ENCODE measurements around the gene BRINP3. TPM values are rescaled to one million over a fixed set of nuclear protein-coding genes. Genes with fewer than 3 reads are reported as not detected.
"Not testable (repeated sequence)": the region's sequence is repeated elsewhere in the genome, so short reads cannot be mapped to it uniquely, and the experiment has no call there.

BRINP3 gene
- not detected for total RNA-seq

DNA sequence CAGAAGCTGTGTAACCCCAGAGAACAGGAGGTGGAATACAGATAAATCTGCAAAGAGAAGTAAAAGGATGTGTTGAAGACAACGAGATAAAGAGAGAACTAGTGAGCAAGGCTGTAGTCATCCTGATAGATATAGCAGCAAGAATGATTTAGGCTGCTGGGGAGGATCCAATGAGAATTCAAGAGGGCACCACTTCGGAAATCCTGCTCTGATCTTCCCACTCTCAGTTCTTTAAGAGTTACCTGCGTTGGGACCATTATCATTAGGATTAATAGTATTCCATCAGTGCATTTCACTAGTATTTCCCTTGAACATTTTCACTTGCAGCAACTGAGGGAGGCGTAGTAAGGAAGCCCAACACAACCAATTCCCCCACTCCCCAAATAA, at the start of gene BRINP3:
BRINP3 (minus strand) TSS at position 103 of the 387 bp plus-strand sequence.
- ATAC-seq = no peak
- DNase-seq (ENCODE audit: low spot score in 2 of 2) = no peak
- peaks cover 0 to 21% of the 10 kb centered on the region in 2 donors for H3K36me3 Mint-ChIP-seq
- H3K9me3 Mint-ChIP-seq = peaks cover 0 to 3% of the 10 kb centered on the region in 2 donors
- H3K27ac Mint-ChIP-seq = no peak within 1 kb of the TSS

DNA sequence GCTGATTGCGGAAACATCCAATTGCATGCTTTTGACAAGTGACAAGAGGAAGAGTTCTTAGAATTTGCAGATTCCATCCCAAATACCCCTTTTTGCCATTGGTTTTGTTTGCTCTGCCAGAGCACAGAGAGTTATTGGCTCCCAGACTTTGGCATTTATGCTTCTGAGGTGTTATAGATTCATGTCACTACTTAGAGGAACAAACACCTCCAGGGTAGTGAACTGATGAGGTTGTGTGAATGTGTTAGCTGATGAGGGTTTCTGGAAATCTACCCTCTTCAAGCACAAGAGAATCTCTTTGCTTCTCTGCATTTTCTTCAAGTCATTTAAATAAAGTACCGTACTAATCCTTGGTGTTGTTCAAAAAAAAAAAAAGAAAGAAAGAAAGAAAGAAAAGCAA, 33.9 kb upstream of the BRINP3 start:
- Mint-ChIP-seq H3K27ac (no peak overlapping the region), H3K36me3 (no peaks in the 10 kb centered on the region), H3K9me3 (peaks cover 20 to 21% of the 10 kb centered on the region in 2 donors)
- no peak for ATAC-seq
- no peak for DNase-seq (ENCODE audit: low spot score in 2 of 2)

DNA sequence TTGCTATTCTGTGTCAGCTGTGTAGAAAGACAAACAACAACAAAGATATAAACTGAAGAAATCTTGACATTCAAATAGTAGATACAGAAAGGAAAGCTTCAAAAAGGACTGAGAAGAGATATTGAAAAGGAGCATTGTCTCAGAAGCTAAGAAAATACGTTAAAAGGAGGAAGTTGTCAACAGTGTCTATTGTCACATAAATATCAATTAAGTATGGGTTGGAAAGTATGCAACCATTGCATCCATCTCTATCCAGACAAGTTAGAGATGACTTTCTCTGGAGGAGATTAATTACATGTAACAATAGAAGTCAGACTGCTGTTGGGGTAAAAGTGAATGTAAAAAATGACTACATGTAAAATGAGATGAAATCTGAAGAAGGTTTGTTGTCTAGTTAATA, 29.7 kb upstream of the BRINP3 start:
- no peak for ATAC-seq
- Mint-ChIP-seq H3K27ac (no peak overlapping the region), H3K36me3 (peaks cover 0 to 11% of the 10 kb centered on the region in 2 donors), H3K9me3 (peaks cover 15 to 19% of the 10 kb centered on the region in 2 donors)
- DNase-seq (ENCODE audit: low spot score in 2 of 2) = no peak

DNA sequence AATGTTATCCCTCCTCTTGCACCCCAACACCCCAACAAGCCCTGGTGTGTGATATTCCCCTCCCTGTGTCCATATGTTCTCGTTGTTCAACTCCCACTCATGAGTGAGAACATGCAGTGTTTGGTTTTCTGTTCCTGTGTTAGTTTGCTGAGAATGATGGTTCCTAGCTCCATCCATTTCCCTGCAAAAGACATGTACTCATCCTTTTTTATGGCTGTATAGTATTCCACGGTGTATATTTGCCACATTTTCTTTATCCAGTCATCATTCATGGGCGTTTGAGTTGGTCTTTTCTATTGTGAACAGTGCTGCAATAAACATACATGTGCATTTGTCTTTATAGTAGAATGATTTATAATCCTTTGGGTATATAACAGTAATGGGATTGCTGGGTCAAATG, 26.9 kb upstream of the BRINP3 start:
- ATAC-seq; H3K27ac Mint-ChIP-seq; DNase-seq (ENCODE audit: low spot score in 2 of 2): not testable (repeated sequence)
- Mint-ChIP-seq H3K36me3 (peaks cover 0 to 11% of the 10 kb centered on the region in 2 donors), H3K9me3 (peaks cover 15 to 16% of the 10 kb centered on the region in 2 donors)

DNA sequence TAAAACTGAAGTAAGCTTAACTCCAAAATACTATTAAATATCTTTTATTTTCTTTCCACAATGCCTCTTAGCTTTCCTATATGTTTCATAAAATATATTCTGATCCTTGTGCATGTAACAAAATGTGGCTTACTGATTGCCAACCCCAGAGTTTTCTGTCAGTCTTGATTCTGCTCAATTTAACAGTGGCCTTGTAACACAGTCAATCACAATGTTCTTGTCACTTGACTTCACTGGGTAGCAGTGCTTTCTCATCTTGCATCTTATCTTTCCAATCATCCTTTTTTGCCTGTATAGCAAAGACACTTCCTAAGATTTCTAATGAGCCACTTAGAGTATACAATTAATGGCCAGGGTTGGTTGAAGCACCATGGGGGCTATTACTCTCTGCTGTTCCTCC, 19.9 kb upstream of the BRINP3 start:
- no peaks in the 10 kb centered on the region for H3K36me3 Mint-ChIP-seq

DNA sequence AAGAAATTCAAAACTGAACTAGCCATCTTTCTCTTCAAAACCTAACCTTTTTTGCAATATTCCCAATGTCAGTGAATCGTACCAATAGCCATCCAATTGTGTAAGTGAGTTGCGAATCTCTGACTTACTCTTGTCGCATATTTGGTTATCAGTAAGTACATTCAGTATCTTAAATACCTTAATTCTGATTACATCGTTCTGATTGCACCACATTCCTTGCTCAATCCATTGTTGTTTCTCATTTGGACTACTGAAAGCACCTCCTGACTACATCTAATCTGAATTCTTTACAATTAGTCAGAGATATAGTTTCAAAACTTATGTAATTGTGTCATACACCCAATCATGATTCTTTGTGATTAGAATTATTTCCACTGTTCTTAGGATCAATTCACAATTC, 16.8 kb upstream of the BRINP3 start:
- Mint-ChIP-seq H3K27ac (no peak overlapping the region), H3K36me3 (peaks cover 0 to 5% of the 10 kb centered on the region in 2 donors), H3K9me3 (peaks cover 26 to 27% of the 10 kb centered on the region in 2 donors)
- DNase-seq (ENCODE audit: low spot score in 2 of 2) = no peak
- ATAC-seq = no peak

More for the DNA sequence above, 19.9 kb upstream of the BRINP3 start:
- peaks cover 19 to 22% of the 10 kb centered on the region in 2 donors for H3K9me3 Mint-ChIP-seq
- ATAC-seq (no peak), DNase-seq (ENCODE audit: low spot score in 2 of 2) (no peak)
- no peak overlapping the region for H3K27ac Mint-ChIP-seq

DNA sequence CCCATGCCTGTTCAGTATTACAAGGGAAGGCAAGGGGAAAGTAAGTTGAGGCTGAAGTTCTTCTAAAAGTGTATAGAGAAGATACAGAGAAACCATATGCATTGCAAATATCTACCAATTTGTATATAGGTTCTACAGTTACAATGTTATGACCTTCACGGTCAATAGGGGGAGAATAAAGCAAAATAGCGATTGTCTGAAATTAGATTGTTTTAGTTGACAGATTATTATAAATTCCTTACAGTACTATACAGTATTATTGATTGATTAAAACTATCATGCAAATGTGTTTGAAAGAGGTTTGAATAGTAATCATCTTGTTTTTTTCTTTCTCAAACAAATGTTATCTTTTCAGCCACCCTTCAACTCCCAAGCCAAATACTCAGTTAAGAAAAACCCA, 13.7 kb upstream of the BRINP3 start:
- peaks cover 17 to 25% of the 10 kb centered on the region in 2 donors for H3K9me3 Mint-ChIP-seq
- no peak overlapping the region for H3K27ac Mint-ChIP-seq
- H3K36me3 Mint-ChIP-seq = peaks cover 0 to 5% of the 10 kb centered on the region in 2 donors
- no peak for DNase-seq (ENCODE audit: low spot score in 2 of 2)
- no peak for ATAC-seq

DNA sequence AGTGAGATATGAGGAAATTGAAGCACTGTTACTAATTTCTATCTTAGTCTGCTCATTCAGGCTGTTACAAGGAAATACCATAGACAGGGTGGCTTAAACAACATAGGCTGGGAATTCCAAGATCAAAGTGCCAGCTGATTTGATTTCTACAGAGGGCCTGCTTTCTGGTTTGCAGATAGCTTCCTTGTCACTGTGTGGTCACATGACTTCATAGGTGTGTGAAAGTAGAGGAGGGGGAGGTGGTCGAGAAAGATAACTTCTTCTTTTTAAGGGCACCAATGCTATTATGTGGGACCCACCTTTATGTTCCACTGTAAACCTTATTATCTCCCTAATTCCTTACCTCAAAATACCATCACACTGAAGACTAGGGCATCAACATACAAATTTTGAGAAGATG, 6.4 kb upstream of the BRINP3 start:
- no peaks in the 10 kb centered on the region for H3K36me3 Mint-ChIP-seq
- no peak overlapping the region for H3K27ac Mint-ChIP-seq
- no peak for ATAC-seq
- H3K9me3 Mint-ChIP-seq = peaks cover 5% of the 10 kb centered on the region in 2 donors
- DNase-seq (ENCODE audit: low spot score in 2 of 2) = no peak

DNA sequence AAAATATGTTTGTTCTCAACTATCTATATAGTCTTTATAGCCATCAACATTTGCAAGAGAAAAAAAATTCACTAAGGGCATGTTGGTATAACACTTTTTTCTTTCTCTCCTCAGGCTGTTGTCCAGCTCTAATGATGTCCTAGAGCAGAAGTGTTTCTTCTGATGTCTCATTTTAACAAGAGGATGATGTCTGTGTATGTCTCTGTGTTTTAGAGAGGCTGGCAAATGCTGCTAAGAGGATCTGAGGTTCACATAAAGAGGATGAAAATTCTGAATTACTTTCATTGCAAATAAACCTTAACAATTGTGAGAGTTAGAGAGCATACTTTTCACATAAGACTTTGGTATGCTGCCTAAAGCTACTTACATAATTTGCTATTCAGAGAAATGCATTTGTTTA, 2.6 kb upstream of the BRINP3 start:
- peaks cover 0 to 11% of the 10 kb centered on the region in 2 donors for H3K36me3 Mint-ChIP-seq
- DNase-seq (ENCODE audit: low spot score in 2 of 2) (no peak), ATAC-seq (no peak)
- H3K27ac Mint-ChIP-seq = no peak overlapping the region
- H3K9me3 Mint-ChIP-seq = peaks cover 4 to 5% of the 10 kb centered on the region in 2 donors

DNA sequence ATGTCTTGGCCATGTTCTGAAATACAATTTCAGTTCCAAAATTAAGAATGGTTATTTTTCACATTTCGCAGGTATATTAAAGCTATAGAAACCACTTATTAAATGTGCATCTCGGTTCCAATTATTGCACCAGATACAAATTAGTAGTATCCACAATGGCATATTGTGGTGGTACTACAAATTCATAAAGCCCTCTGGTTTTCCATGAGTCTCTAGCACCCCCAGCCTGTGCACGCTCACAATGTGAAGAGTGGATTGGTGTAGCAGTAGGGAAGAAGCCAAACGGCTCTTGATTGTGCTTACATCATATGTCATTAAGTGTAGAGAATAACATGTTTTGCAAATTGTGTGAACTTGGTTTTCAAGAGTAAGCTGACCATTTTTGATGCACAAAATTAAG, 1.9 kb upstream of the BRINP3 start:
- Mint-ChIP-seq H3K9me3 (no peaks in the 10 kb centered on the region), H3K27ac (no peak overlapping the region), H3K36me3 (peaks cover 0 to 15% of the 10 kb centered on the region in 2 donors)
- ATAC-seq = no peak
- no peak for DNase-seq (ENCODE audit: low spot score in 2 of 2)

DNA sequence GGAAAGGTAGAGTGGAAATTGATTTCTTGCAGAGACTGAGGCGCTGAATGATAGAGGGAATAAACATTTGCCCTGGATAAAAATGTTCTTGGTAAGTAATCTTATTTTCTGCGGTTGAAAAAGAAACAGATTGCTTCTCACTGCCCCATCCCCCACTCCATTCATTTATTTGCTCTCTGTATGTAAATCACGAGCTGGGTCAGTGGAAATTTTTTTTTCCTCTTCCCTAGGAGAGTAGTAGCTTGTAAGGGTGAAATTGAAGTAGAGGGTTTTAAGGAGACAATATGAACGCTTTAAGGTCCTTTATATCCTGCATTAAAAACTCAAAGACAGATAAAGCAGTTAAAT, 1.4 kb upstream of the BRINP3 start:
- H3K27ac Mint-ChIP-seq = no peak overlapping the region
- DNase-seq (ENCODE audit: low spot score in 2 of 2) = no peak
- H3K36me3 Mint-ChIP-seq = peaks cover 0 to 20% of the 10 kb centered on the region in 2 donors
- no peak for ATAC-seq
- H3K9me3 Mint-ChIP-seq = peaks cover 0 to 2% of the 10 kb centered on the region in 2 donors

DNA sequence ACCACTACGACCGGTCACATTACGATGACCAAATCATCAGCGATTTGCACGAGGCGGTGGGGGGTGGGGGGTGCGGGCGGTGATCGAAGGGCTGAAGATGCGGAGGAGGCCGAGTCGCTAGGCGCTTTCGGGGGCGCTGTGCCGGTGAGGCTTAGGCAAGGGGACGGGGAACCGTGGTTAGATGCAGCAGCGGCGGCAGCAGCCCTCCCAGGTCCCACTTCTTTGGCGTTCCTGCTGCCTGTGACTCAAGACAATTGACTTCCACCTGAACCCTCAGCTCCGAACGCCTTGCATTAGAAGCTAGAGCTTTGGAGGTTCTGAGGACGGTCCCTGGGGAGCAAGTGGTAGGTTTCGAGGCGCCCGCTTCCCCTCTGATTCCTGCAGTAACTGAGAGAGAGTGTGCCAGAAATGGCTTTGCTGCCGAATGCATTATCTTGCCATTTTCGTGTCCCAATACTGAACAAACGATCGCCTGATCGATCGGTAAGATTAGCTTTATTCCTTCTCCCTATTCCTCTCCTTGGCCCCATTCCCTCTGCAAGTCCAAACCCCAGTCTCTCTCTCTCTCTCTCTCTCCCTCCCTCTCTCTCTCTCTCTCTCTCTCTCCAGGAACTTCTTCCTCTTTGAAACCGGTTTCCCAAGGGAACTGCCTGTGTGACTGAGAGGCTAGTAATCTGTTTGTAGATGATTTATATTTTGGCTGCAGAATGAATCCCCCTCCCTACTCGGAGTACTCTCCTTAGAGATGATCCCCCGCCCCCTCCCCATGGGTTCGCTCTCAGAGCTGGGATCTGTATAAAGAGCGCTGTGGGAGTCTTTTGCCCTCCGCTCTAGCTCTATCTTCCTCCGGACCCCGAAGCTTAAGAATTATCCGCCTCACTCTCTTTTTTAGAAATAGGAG, 735 bp upstream of the BRINP3 start:
- ATAC-seq (no peak), DNase-seq (ENCODE audit: low spot score in 2 of 2) (no peak)
- Mint-ChIP-seq H3K9me3 (peaks cover 0 to 3% of the 10 kb centered on the region in 2 donors), H3K27ac (no peak overlapping the region), H3K36me3 (peaks cover 0 to 21% of the 10 kb centered on the region in 2 donors)

DNA sequence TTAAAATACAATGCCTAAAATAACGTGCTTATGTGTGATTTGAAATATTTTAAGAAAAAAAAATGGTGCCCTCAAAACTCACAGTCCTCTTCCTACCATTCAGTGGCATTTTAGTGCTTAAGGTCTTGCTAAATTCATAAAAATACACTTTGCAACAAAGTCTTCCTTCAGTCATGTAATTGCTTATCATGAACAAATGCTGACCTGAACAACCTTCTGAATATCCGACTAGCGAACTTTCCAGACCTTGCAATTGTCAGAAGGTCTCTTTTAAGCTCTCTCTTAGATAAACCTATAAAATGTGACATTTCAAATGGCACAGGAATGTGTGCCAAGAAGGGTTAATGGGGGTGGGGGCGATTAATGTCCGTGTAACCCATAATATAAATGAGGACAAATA, 858 bp downstream of the BRINP3 start:
- Mint-ChIP-seq H3K9me3 (peaks cover 0 to 3% of the 10 kb centered on the region in 2 donors), H3K36me3 (peaks cover 0 to 21% of the 10 kb centered on the region in 2 donors), H3K27ac (no peak overlapping the region)
- ATAC-seq (no peak), DNase-seq (ENCODE audit: low spot score in 2 of 2) (no peak)

DNA sequence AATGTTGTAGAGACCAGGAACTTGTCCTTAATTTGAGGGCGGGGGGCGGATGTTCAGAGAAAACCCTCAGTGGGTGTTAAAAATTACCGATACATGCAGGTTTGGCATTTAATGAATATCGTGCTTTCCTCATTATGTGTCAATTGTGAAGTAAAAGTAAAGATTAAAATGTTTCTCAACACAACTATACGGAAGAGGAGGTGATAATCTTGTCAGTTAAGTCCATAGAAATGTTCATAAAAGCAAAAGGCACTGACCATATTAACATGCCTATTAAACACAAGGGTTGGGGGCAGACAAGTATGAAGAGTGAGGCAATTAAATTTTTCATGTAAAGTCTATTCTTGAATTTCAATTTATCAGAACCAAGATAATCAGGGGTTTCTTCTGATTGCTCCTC, 1.3 kb downstream of the BRINP3 start:
- ATAC-seq = no peak
- H3K9me3 Mint-ChIP-seq = peaks cover 0 to 3% of the 10 kb centered on the region in 2 donors
- no peak for DNase-seq (ENCODE audit: low spot score in 2 of 2)
- H3K36me3 Mint-ChIP-seq = peaks cover 0 to 21% of the 10 kb centered on the region in 2 donors
- H3K27ac Mint-ChIP-seq = no peak overlapping the region

DNA sequence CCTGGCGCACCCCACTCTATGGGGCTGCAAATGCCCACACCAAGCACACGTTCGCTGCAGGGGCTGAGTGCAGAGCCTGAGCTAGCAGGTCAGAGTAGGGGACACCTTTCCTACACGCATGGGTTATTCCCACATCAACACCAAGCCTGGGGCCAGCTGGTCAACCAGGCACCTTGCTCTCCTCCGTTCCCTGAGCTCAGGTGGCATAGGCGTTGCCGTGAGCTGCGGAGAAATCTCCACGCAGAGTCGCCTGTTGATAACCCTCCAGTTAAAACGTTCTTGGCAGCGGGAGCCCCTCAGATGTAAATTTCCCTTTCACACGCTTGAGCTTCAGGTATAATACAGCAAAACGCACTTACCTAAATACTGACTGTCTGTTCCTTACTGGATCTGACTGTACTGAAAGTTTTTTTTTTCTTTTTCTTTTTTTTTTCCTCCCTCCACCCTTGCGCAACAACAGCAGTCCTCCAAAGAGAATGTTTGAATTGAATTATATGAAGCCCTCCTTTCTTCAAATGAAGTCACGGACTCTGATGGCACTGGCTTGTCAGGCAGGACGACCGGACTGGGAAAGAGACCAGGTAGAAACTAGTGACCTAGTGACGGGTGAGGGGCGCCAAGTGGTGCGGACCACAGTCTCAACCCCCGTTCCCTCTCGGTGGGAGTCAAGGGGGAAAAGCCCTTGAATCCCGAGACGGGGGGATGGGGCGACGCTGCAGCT, 2.1 kb downstream of the BRINP3 start:
- no peak overlapping the region for H3K27ac Mint-ChIP-seq
- ATAC-seq (no peak), DNase-seq (ENCODE audit: low spot score in 2 of 2) (no peak)
- peaks cover 0 to 3% of the 10 kb centered on the region in 2 donors for H3K9me3 Mint-ChIP-seq
- H3K36me3 Mint-ChIP-seq = peaks cover 0 to 21% of the 10 kb centered on the region in 2 donors

DNA sequence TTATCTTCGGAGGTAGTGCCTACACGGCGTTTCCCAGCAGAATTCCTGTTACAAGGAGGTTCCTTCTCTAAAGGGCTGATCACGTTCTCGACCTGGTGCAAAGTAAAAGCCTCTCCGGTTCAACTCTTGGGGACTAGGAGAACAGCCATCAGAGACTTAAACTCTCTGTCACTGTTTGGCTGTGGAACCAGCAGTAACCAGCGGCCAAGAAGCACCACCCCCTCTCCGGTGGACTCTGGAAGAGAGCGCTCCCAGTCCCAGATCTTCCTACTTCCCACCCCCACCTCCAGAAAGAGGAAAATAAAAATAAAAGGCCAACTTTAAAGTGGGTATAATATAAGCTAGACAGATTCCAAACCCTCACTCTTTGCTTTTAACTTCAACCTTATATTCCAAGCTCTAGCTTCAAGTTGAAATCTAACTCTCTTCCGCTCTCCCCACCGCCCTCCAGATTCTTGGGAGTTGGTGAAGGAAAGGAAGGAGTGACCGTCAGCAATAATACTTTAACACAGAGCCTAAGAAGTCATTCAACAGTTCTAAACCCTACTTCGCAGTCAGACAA, 2.9 kb downstream of the BRINP3 start:
- Mint-ChIP-seq H3K27ac (no peak overlapping the region), H3K9me3 (peaks cover 0 to 3% of the 10 kb centered on the region in 2 donors), H3K36me3 (peaks cover 0 to 21% of the 10 kb centered on the region in 2 donors)
- no peak for ATAC-seq
- no peak for DNase-seq (ENCODE audit: low spot score in 2 of 2)

DNA sequence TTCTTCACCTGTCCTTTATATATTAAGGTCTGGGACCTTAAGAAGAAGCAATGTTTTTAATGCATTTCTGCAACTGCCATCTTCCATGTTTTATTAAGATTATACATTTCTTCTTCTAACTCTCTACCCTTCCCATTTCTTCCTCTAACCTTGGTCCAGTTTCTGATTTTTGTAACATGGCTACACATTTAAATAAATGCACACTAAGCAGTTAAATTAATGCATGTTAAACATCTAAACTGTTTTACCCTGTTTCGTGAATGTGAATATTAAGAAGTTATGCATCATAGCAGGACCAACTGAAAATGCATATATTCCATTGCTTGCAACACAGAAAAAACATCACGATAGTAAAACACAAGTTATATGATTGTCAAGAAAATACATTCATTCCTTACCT, 3.7 kb downstream of the BRINP3 start:
- Mint-ChIP-seq H3K36me3 (peaks cover 0 to 21% of the 10 kb centered on the region in 2 donors), H3K9me3 (peaks cover 0 to 3% of the 10 kb centered on the region in 2 donors), H3K27ac (no peak overlapping the region)
- no peak for DNase-seq (ENCODE audit: low spot score in 2 of 2)
- ATAC-seq = no peak
